OCI-LY7 (cell line): ENCODE measurements around the gene CNOT9. TPM values are rescaled to one million over a fixed set of nuclear protein-coding genes. Genes with fewer than 3 reads are reported as not detected.

Source experiments
- BruUV-seq: library from RNA; stranded (reverse); fragments of 400-500 nt; replicated peaks from 2 replicates; lab custom pipeline; 2021; lab: Mats Ljungman, UMichigan
- CTCF ChIA-PET: fragments of 300-600 bp; sonication (Branson Sonifier 250); formaldehyde crosslinking; loops from one replicate; lab custom pipeline; 2022; ENCODE audit warnings: antibody characterized with exemption; ENCODE audit not compliant: unreplicated experiment; lab: Charles Lee
- POLR2A ChIA-PET: fragments of 300-600 bp; sonication (Branson Sonifier 250); formaldehyde crosslinking; loops from one replicate; lab custom pipeline; 2022; ENCODE audit warnings: antibody characterized with exemption; lab: Charles Lee
- DNase-seq: peaks from one replicate; pipeline ENCODE4 v3.0.0-alpha.2; 2015; ENCODE audit warnings: low spot score
- H2AFZ ChIP-seq: fragments of 200-600 bp; sonication (generic), shearing (Covaris generic); 2 replicates; pipeline ENCODE4 v1.6.1; 2014; ENCODE audit warnings: mild to moderate bottlenecking, antibody characterized with exemption, low read length, moderate library complexity
- H3K27ac ChIP-seq: fragments of 200-600 bp; sonication (generic); 2 replicates; pipeline ENCODE4 v1.5.1; 2014; ENCODE audit warnings: mixed run types, low read depth, mild to moderate bottlenecking, moderate library complexity, low read length, inconsistent platforms; ENCODE audit not compliant: poor library complexity, severe bottlenecking
- H3K36me3 ChIP-seq: fragments of 200-600 bp; sonication (generic); 2 replicates; pipeline ENCODE4 v1.6.1; 2014; ENCODE audit warnings: mild to moderate bottlenecking, antibody characterized with exemption, low read length, moderate library complexity, mixed read lengths; ENCODE audit not compliant: insufficient read depth
- H3K4me1 ChIP-seq: fragments of 200-600 bp; sonication (generic); 2 replicates; pipeline ENCODE4 v1.5.1; 2014; ENCODE audit warnings: mild to moderate bottlenecking, low read length; ENCODE audit not compliant: insufficient read depth, poor library complexity, severe bottlenecking
- H3K4me2 ChIP-seq: fragments of 200-600 bp; sonication (generic); 2 replicates; pipeline ENCODE4 v1.6.1; 2014; ENCODE audit warnings: mild to moderate bottlenecking, low read length
- H3K4me3 ChIP-seq: fragments of 200-600 bp; sonication (generic); 2 replicates; pipeline ENCODE4 v1.5.1; 2014; ENCODE audit warnings: mild to moderate bottlenecking, low read depth, low read length; ENCODE audit not compliant: poor library complexity, severe bottlenecking
- H3K79me2 ChIP-seq: fragments of 200-600 bp; sonication (generic); 2 replicates; pipeline ENCODE4 v1.6.1; 2016; ENCODE audit warnings: low read depth, mild to moderate bottlenecking, low read length, moderate library complexity, mixed read lengths; ENCODE audit not compliant: insufficient read depth
- H3K9me2 ChIP-seq: fragments of 200-600 bp; sonication (generic); 2 replicates; pipeline ENCODE4 v1.6.1; 2016; ENCODE audit warnings: mild to moderate bottlenecking, low read length, mixed read lengths; ENCODE audit not compliant: insufficient read depth
- H3K9me3 ChIP-seq: fragments of 200-600 bp; sonication (generic); 2 replicates; pipeline ENCODE4 v1.6.1; 2014; ENCODE audit warnings: mild to moderate bottlenecking, mixed run types, low read length, mixed read lengths
- H4K20me1 ChIP-seq: fragments of 200-600 bp; sonication (generic); 2 replicates; pipeline ENCODE4 v1.6.1; 2014; ENCODE audit warnings: mild to moderate bottlenecking, antibody characterized with exemption, low read length, moderate library complexity, mixed read lengths; ENCODE audit not compliant: insufficient read depth
- CTCF ChIP-seq: fragments of 200-600 bp; sonication (generic); conservative IDR thresholded peaks from 2 replicates; pipeline ENCODE4 v1.5.1; 2014; ENCODE audit warnings: mild to moderate bottlenecking, antibody characterized with exemption, low read length, moderate library complexity, mixed read lengths
- EZH2phosphoT487 ChIP-seq: fragments of 200-600 bp; sonication (generic); IDR thresholded peaks from 2 replicates; pipeline ENCODE4 v1.6.1; 2018; ENCODE audit warnings: low read depth, borderline replicate concordance, mild to moderate bottlenecking, mixed run types, antibody characterized with exemption, low read length, moderate library complexity, mixed read lengths
- intact Hi-C: fragments of 100-400 bp; cut with micrococcal nuclease; formaldehyde crosslinking; loops from one replicate; pipeline ENCODE4 v1.10.0; 2022; ENCODE audit not compliant: unreplicated experiment
- total RNA-seq, 2 experiments: library from RNA; depleted of rRNA in 1 of 2; stranded (reverse); fragments of >200 nt in 1 of 2; shearing (Covaris generic) in 1 of 2; gene quantifications; 2 replicates each; pipeline ENCODE4 v1.2.3, GENCODE V29; 2014 to 2022

Gene CNOT9
- total RNA-seq, 2 experiments from 2014 or later = 71.6 to 94.2 TPM

GRCh38 chr2:218618102-218618860, 49.6 kb downstream of the CNOT9 start:
- H3K27ac ChIP-seq = no peak overlapping the region
- no peaks in the 10 kb centered on the region for H3K4me1 ChIP-seq
- TF ChIP-seq CTCF (peak; percentile 53), EZH2phosphoT487 (no peak)
- H4K20me1 ChIP-seq = no peaks in the 10 kb centered on the region
- intact Hi-C loops = no loop called here
- POLR2A ChIA-PET = no interaction called here
- H3K79me2 ChIP-seq = no peaks in the 10 kb centered on the region
- peak; percentile 23 for DNase-seq
- no peaks in the 10 kb centered on the region for H3K9me3 ChIP-seq
- H3K4me3 ChIP-seq = no peak overlapping the region
- H3K36me3 ChIP-seq = no peaks in the 10 kb centered on the region
- no peak overlapping the region for H3K4me2 ChIP-seq
- no TSS peak for BruUV-seq
- H3K9me2 ChIP-seq = no peaks in the 10 kb centered on the region
- no peak overlapping the region for H2AFZ ChIP-seq
- CTCF ChIA-PET = no interaction called here

- no peak for DNase-seq
- Histone ChIP-seq H3K4me2 (no peak overlapping the region), H3K36me3 (no peaks in the 10 kb centered on the region), H3K27ac (no peak overlapping the region), H3K79me2 (no peaks in the 10 kb centered on the region), H3K9me3 (no peaks in the 10 kb centered on the region), H3K4me1 (no peaks in the 10 kb centered on the region), H2AFZ (no peak overlapping the region), H3K9me2 (no peaks in the 10 kb centered on the region), H3K4me3 (no peak overlapping the region), H4K20me1 (no peaks in the 10 kb centered on the region)
- BruUV-seq = no TSS peak
- intact Hi-C loops = no loop called here
- no peak for TF ChIP-seq CTCF
- TF ChIP-seq EZH2phosphoT487 = no peak
- ChIA-PET CTCF (no interaction called here), POLR2A (interaction anchor here (0.6 to 1.1 kb wide), 3 partner anchors 9 to 47 kb away, joined by 3 read pairs; no protein-coding TSS in a partner anchor)
Measured at GRCh38 chr2:218621007-218621406, 52.4 kb downstream of the CNOT9 start.
